Measurements from ENCODE around the gene CDYL.

Gene CDYL

GRCh38 chr6:4907602-4908001 lies 131.4 kb downstream of the CDYL start:
- DNase-seq (no peak), ATAC-seq (peak; percentile 60)
- no peaks in the 10 kb centered on the region for H3K9me3 Mint-ChIP-seq
- peak overlapping the region; percentile 79 to 86 for H3K27ac Mint-ChIP-seq
- H3K4me3 Mint-ChIP-seq, result peak overlapping the region; percentile 33 to 69
- peaks cover 58% of the 10 kb centered on the region for H3K4me1 Mint-ChIP-seq
- no peaks in the 10 kb centered on the region for H3K27me3 Mint-ChIP-seq

- Mint-ChIP-seq H3K4me1 (peaks cover 63% of the 10 kb centered on the region), H3K27me3 (no peaks in the 10 kb centered on the region), H3K4me3 (peak overlapping the region; percentile 33 to 69), H3K27ac (peak overlapping the region; percentile 79 to 86), H3K9me3 (no peaks in the 10 kb centered on the region)
- no peak for ATAC-seq
- no peak for DNase-seq
Observed at GRCh38 chr6:4908062-4908461, 131.9 kb downstream of the CDYL start.

DNA sequence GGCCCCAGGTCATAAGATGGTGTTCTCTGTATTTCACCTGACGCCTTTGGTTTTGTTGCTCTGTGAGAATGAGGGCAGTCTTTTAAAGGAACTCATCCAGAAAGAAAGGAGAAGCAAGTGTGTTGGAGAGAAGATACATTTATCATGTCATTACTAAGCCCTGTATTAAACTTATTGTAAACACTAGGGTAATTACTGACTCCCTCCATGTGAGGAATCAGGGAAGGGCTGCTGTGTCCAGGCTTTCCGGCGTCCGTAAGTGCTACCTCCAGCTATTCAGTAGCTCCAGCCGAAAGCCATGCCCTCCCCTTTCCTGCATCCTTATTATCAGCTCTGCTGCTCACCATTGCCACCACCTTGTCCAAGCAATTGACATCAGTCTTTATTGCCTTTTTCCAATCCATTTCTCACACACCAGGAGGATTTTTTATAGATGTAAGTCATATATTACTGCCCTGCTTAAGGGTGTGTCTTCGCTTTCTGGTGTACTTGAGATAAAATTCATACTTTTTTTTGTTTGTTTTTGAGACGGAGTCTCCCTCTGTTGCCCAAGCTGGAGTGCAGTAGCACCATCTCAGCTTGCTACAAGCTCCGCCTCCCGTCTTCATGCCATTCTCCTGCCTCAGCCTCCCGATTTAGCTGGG lies 133.0 kb downstream of the CDYL start:
- Mint-ChIP-seq H3K4me3 (no peak overlapping the region), H3K27me3 (no peaks in the 10 kb centered on the region), H3K27ac (peak overlapping the region in 1 of 2 donors; percentile 69), H3K4me1 (peaks cover 73% of the 10 kb centered on the region), H3K9me3 (no peaks in the 10 kb centered on the region)
- ATAC-seq (no peak), DNase-seq (no peak)

DNA sequence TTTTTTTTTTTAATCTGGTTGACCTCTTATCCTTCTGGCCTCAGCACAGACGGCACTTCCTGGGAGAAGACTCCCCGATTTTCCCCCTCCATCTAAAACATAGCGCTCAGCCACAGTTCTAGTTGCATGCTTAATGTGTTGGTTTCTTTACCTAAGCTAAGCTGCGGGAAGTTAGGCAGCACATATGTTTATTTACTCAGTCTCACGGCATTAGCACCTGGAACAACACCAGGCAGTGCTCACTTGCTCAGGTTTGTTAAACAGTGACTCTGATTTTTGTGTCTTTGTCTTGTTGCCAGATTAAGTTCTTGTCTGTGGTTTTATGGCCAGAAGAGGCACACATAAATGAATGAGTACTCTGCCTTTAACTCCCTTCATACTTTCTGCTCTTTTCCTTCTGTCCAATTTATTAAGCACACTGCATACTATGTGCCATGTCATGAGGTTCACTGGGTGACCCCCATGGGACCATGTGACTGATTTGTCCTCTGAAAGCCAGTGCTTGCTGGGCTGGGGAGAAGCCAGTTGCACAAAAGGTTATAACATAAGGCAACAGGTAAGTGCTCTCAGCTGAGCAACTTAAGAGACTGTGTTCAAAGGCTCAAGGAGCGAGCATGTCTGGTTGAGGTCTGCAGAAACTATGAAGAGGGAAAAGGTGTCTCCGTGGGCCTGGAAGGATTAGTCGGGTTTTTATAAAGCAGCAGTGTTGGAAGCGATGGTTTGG lies 134.0 kb downstream of the CDYL start:
- H3K27me3 Mint-ChIP-seq, result no peaks in the 10 kb centered on the region
- H3K9me3 Mint-ChIP-seq, result no peaks in the 10 kb centered on the region
- no peak for DNase-seq
- peaks cover 83% of the 10 kb centered on the region for H3K4me1 Mint-ChIP-seq
- no peak overlapping the region for H3K4me3 Mint-ChIP-seq
- H3K27ac Mint-ChIP-seq, result no peak overlapping the region
- ATAC-seq, result no peak

DNA sequence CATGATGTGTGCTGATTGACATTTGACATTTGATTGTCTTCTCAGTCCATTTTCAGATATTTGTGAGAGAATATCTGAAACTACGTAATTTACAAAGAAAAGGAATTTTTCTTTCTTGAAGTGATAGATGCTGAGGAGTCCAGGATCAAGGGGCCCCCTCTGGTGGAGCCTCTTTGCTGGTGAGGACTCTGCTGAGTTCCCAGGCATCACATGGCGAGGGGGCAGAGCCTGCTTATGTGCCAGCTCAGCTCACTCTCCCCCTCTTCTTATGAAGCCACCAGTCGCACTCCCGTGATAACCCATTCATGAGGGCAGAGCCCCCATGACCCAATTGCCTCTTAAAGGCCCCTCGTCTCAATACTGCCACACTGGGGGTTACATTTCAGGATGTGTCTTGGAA lies 136.4 kb downstream of the CDYL start:
- Mint-ChIP-seq H3K27me3 (no peaks in the 10 kb centered on the region), H3K4me1 (peaks cover 86% of the 10 kb centered on the region), H3K4me3 (no peak overlapping the region), H3K9me3 (no peaks in the 10 kb centered on the region), H3K27ac (no peak overlapping the region)
- ATAC-seq, result no peak
- no peak for DNase-seq

DNA sequence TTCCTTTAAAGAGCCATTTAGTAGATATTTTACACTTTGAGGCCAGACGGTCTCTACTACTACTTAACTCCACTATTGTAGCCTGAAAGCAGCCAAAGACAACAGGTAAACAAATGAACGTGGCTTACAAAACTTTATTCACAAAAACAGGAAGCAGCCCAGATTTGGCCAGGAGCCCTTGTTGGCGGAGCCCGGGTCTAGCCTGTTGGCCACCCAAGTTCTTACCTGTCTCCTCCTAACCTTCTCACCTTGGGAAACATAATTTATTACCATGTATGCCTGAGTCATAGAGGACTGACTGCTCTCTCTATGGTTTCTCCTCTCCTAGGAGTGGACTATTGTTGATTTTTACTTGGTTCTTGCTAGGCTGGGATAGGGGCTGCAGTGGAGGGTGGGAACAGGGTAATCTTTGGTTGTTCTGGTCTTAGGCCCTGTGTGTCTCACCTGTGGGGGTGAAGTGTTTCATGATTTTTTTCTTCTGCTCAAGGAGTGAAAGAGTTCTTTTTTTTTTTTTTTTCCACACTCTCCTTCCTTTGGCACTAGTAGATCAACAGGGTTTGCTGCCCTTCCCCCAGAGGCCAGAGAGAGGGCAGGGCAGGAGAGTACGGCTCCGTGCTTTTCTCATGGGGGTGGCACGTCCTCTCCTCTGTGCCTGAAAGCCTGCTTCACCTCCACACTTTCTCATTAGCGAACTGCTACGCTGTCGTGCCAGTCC lies 137.7 kb downstream of the CDYL start:
- ATAC-seq (peak; percentile 6), DNase-seq (no peak)
- peak overlapping the region; percentile 27 to 67 for H3K4me3 Mint-ChIP-seq
- no peaks in the 10 kb centered on the region for H3K27me3 Mint-ChIP-seq
- no peaks in the 10 kb centered on the region for H3K9me3 Mint-ChIP-seq
- peaks cover 76% of the 10 kb centered on the region for H3K4me1 Mint-ChIP-seq
- H3K27ac Mint-ChIP-seq, result peak overlapping the region; percentile 70 to 81

GRCh38 chr6:4914420-4915159 lies 138.4 kb downstream of the CDYL start:
- DNase-seq (peak; percentile 33 to 51), ATAC-seq (peak; percentile 89)
- Mint-ChIP-seq H3K9me3 (no peaks in the 10 kb centered on the region), H3K27me3 (no peaks in the 10 kb centered on the region), H3K4me3 (peak overlapping the region; percentile 28 to 67), H3K27ac (peak overlapping the region; percentile 70 to 81), H3K4me1 (peaks cover 70% of the 10 kb centered on the region)

DNA sequence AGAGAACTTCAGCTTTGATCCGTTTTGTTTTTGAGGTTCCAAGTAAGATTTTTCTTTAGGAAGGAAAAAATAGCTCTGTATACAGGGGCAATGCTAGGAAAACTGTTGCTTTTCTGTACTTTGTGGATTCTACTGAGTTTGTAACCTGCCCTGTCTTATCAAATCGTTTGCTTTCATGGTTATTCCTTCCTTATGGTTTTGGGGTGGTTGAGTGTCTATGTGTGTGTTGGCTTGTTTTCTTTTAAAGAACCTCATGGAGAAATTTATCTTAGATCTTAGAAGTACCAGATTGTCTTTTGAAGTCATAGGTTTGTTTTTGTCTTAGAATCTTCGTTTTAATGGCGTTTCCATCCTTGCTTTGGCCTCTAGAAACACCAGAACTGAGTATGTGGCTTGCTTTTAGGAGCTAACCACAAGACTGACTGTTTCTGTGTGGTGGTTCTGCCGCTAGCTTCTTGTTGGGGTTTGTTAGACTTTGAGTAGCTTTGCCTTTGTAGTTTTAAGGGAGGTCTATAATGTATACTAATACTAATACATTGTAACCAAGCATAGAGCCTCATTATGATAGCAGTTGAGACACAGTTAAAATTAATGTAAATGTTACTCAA lies 140.9 kb downstream of the CDYL start:
- peak overlapping the region; percentile 56 to 58 for H3K4me3 Mint-ChIP-seq
- H3K9me3 Mint-ChIP-seq, result no peaks in the 10 kb centered on the region
- peak overlapping the region; percentile 74 to 82 for H3K27ac Mint-ChIP-seq
- H3K4me1 Mint-ChIP-seq, result peaks cover 73% of the 10 kb centered on the region
- ATAC-seq (peak; percentile 67), DNase-seq (peak in 1 of 2 donors; percentile 16)
- H3K27me3 Mint-ChIP-seq, result no peaks in the 10 kb centered on the region

DNA sequence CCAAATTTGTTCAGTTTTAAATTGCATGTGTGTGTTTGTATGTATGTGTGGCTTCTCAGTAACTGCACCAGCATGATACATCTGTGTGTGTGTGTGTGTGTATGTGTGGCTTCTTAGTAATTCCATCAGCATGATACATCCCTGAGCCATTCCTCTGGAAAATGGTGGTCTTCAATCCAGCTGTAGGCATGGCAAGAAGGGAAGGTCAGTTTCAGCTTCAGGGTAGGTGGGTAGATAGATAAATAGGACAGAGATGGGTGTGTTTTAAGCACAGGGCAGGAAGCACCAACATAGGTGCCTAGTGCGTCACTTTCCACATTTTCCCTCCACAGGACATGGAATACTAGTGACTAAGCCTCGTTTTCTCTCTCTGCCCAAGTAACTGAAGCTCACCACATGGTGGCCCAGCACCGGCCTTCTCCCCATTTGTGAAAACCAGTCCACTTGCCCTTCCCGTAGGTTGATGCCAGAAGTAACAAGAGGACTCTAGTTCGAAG lies 144.8 kb downstream of the CDYL start:
- Mint-ChIP-seq H3K9me3 (no peaks in the 10 kb centered on the region), H3K4me3 (no peak overlapping the region), H3K4me1 (peaks cover 60% of the 10 kb centered on the region), H3K27me3 (no peaks in the 10 kb centered on the region), H3K27ac (no peak overlapping the region)
- ATAC-seq (no peak), DNase-seq (no peak)

DNA sequence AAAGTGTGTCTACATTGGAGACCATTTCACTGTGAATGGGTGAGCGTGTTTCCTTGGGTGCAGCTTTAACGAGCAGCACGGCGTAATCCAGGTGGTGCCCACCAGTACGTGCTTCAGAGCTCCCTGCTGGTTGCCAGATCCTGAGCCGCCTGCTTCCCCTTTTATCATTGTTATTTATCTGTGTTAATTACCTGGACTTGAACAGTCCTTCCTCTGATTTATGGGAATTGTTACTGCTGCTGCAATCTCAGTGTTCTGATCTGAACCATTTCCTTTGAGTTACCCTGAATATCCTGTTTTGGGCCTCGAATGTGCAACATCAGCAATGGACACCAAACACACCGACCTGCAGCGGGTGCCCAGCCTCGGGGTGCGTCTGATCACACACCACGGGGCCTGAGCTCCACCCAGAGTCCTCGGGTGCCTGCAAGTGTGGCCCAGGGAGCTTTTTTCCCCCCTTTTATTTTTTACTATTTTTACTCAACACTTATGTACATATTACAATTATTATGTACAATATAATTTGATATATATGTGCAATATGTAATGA lies 146.4 kb downstream of the CDYL start:
- H3K9me3 Mint-ChIP-seq, result no peaks in the 10 kb centered on the region
- ATAC-seq (no peak), DNase-seq (no peak)
- no peak overlapping the region for H3K4me3 Mint-ChIP-seq
- H3K4me1 Mint-ChIP-seq, result peaks cover 45% of the 10 kb centered on the region
- peak overlapping the region in 1 of 2 donors; percentile 71 for H3K27ac Mint-ChIP-seq
- H3K27me3 Mint-ChIP-seq, result no peaks in the 10 kb centered on the region

DNA sequence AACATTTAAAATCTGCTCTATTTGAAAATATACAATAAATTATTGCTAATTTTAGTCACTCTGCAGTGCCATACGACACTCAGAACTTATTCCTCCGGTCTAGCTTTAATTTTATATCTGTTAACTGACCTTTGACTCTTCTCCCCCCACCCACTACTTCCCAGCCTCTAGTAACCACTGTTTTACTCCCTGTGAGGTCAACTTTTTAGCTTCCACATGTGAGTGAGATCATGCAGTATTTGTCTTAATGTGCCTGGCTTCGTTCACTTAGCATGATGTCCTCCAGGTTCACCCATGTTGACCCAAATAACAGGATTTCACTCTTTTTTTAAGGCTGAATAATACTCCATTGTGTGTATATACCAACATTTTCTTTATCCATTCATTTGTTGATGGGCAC lies 146.9 kb downstream of the CDYL start:
- ATAC-seq, result no peak

GRCh38 chr6:4924661-4925271 lies 148.6 kb downstream of the CDYL start:
- H3K4me3 Mint-ChIP-seq, result no peak overlapping the region
- no peaks in the 10 kb centered on the region for H3K9me3 Mint-ChIP-seq
- DNase-seq (no peak), ATAC-seq (no peak)
- H3K4me1 Mint-ChIP-seq, result peaks cover 52% of the 10 kb centered on the region
- no peak overlapping the region for H3K27ac Mint-ChIP-seq
- no peaks in the 10 kb centered on the region for H3K27me3 Mint-ChIP-seq

More for the DNA sequence above, 146.9 kb downstream of the CDYL start:
- no peak for DNase-seq
- Mint-ChIP-seq H3K9me3 (no peaks in the 10 kb centered on the region), H3K4me3 (no peak overlapping the region), H3K27me3 (no peaks in the 10 kb centered on the region), H3K27ac (no peak overlapping the region), H3K4me1 (peaks cover 47% of the 10 kb centered on the region)

DNA sequence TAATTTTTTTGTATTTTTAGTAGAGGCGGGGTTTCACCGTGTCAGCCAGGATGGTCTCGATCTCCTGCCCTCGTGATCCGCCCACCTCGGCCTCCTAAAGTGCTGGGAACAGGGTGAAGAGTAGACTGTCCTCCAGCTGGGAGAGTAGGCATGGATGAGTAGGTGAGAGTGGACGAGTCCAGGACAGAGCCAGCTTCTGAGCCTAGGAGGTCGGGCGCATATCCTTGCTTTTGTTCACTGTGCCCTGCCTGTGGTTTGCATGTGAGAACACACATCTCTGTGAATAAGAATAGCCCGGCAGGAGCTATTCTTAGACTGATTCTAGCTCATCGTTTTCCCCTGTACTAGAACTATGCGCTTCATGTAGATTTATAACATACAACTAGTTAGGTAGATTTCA lies 149.4 kb downstream of the CDYL start:
- H3K4me1 Mint-ChIP-seq, result peaks cover 58% of the 10 kb centered on the region
- H3K27ac Mint-ChIP-seq, result no peak overlapping the region
- H3K4me3 Mint-ChIP-seq, result no peak overlapping the region
- no peaks in the 10 kb centered on the region for H3K9me3 Mint-ChIP-seq
- ATAC-seq (no peak), DNase-seq (no peak)
- no peaks in the 10 kb centered on the region for H3K27me3 Mint-ChIP-seq

GRCh38 chr6:4928426-4928825 lies 152.2 kb downstream of the CDYL start:
- no peaks in the 10 kb centered on the region for H3K9me3 Mint-ChIP-seq
- H3K27me3 Mint-ChIP-seq, result no peaks in the 10 kb centered on the region
- no peak overlapping the region for H3K27ac Mint-ChIP-seq
- peak; percentile 63 for ATAC-seq
- no peak overlapping the region for H3K4me3 Mint-ChIP-seq
- H3K4me1 Mint-ChIP-seq, result peaks cover 53% of the 10 kb centered on the region
- DNase-seq, result no peak
